NCI-H69 (cell line): Measurements from ENCODE around the gene DNASE1L1.
"Not testable (repeated sequence)": the region's sequence is repeated elsewhere in the genome, so short reads cannot be mapped to it uniquely, and the experiment has no call there.

Experiments used
- DNase-seq: peaks from one replicate; lab custom pipeline; 2025; lab: John Stamatoyannopoulos, UW

DNASE1L1 gene

GRCh38 chrX:154403858-154404257 is 5.2 kb downstream of the DNASE1L1 start:
- no peak for DNase-seq

GRCh38 chrX:154403192-154403591 is 5.9 kb downstream of the DNASE1L1 start:
- no peak for DNase-seq

GRCh38 chrX:154402622-154403127 is 6.4 kb downstream of the DNASE1L1 start:
- DNase-seq = no peak

GRCh38 chrX:154401918-154402621 is 7.0 kb downstream of the DNASE1L1 start:
- peak; percentile 30 for DNase-seq

- peak; percentile 16 for DNase-seq
Measured at GRCh38 chrX:154401045-154401799, 7.8 kb downstream of the DNASE1L1 start.

GRCh38 chrX:154400369-154400817 is 8.7 kb downstream of the DNASE1L1 start:
- not testable (repeated sequence) for DNase-seq

- no peak for DNase-seq
Measured at GRCh38 chrX:154399527-154400368, 9.3 kb downstream of the DNASE1L1 start.

- DNase-seq = peak; percentile 81
Measured at GRCh38 chrX:154398668-154399526, 10.2 kb downstream of the DNASE1L1 start.

GRCh38 chrX:154397888-154398667 is 11.0 kb downstream of the DNASE1L1 start, which contains the start of gene RPL10:
Gene RPL10 (plus strand): TSS chrX:154398377. CDS start chrX:154398520, 143 bp downstream.
- DNase-seq = peak; percentile 97

- DNase-seq = peak; percentile 76
Measured at GRCh38 chrX:154396973-154397887, 11.8 kb downstream of the DNASE1L1 start.

GRCh38 chrX:154396363-154396762 is 12.7 kb downstream of the DNASE1L1 start:
- DNase-seq = not testable (repeated sequence)

GRCh38 chrX:154389812-154390747 is 19.0 kb downstream of the DNASE1L1 start:
- not testable (repeated sequence) for DNase-seq

GRCh38 chrX:154388649-154389048 is 20.4 kb downstream of the DNASE1L1 start:
- DNase-seq = not testable (repeated sequence)

GRCh38 chrX:154388094-154388493 is 21.0 kb downstream of the DNASE1L1 start:
- DNase-seq = not testable (repeated sequence)

- DNase-seq = no peak
Measured at GRCh38 chrX:154384284-154384892, 24.7 kb downstream of the DNASE1L1 start.

GRCh38 chrX:154383359-154384283 is 25.4 kb downstream of the DNASE1L1 start:
- DNase-seq = no peak
